ENCODE data around the gene EIF4E3. TPM values are rescaled to one million over a fixed set of nuclear protein-coding genes. Genes with fewer than 3 reads are reported as not detected.

The EIF4E3 gene
- total RNA-seq (2014; rRNA removed) (2.2 and 2.5 TPM in 2 replicates), Bru-seq, nascent RNA (percentile 45 among the genes with signal in this experiment), BruChase-seq, experiment 1, labeled RNA remaining after a 6-hour chase (percentile 56 among the genes with signal in this experiment), BruChase-seq, experiment 2, labeled RNA remaining after a 2-hour chase (percentile 57 among the genes with signal in this experiment)
- long read RNA-seq, full-length matches to known transcripts: 33 of 41 reads
- long read RNA-seq, partial matches to known transcripts: 0 of 41 reads
- long read RNA-seq, other reads (novel, unspliced or antisense): 8 of 41 reads

GRCh38 chr3:71725271-71725991 is at the start of gene EIF4E3:
Gene EIF4E3, minus strand, starts transcription at chr3:71725402. Its CDS starts 35 bp downstream, at chr3:71725367.
- H3K9ac ChIP-seq (ENCODE audit: low read length): peak within 1 kb of the TSS; percentile 39; the same call in 1 of the 2 replicates
- ChIA-PET POLR2A (ENCODE audit: unreplicated experiment) (no interaction called here), CTCF (interaction anchor here (1.1 kb wide), 1 partner anchor 15 kb away, joined by 6 read pairs; no protein-coding TSS in a partner anchor)
- H3F3A ChIP-seq (ENCODE audit: low read length, unreplicated experiment): no peaks in the 10 kb centered on the region
- H3K4me1 ChIP-seq (ENCODE audit: insufficient read depth, low read length): peaks cover 9% of the 10 kb centered on the region
- no peak within 1 kb of the TSS for H3K27ac ChIP-seq (ENCODE audit: low read length)
- H3K4me3 ChIP-seq (ENCODE audit: low read length): peak within 1 kb of the TSS; percentile 82
- no peaks in the 10 kb centered on the region; the same call in 1 of the 2 replicates for H3K27me3 ChIP-seq (ENCODE audit: low read length)
- ATAC-seq (peak; percentile 61), DNase-seq (peak; percentile 35)
- no peaks in the 10 kb centered on the region for H3K9me2 ChIP-seq (replicated peaks; ENCODE audit: low read length)
- no peaks in the 10 kb centered on the region for H3K36me3 ChIP-seq (ENCODE audit: low read depth, low read length)
- H3K9me3 ChIP-seq (ENCODE audit: low read length): no peaks in the 10 kb centered on the region
- H4K20me1 ChIP-seq (ENCODE audit: low read length): no peaks in the 10 kb centered on the region
- H3K4me2 ChIP-seq (ENCODE audit: low read length): peak within 1 kb of the TSS; percentile 96
- intact Hi-C loops (cut with micrococcal nuclease): loop anchor here (5.0 kb wide), 2 partner anchors 132 to 1097 kb away; no protein-coding TSS in a partner anchor
- no peaks in the 10 kb centered on the region for H3K79me2 ChIP-seq (ENCODE audit: low read length)
- TF ChIP-seq CTCF (conservative IDR thresholded peaks at IDR 0.05; ENCODE audit: low read depth, low read length) (no peak), EZH2phosphoT487 (IDR thresholded peaks at IDR 0.05; ENCODE audit: borderline replicate concordance, low read length) (no peak), EZH2 (IDR thresholded peaks at IDR 0.05; ENCODE audit: low read length, unreplicated experiment) (no peak)
- BruUV-seq (replicated peaks): no TSS peak
- H2AFZ ChIP-seq (ENCODE audit: low read length): peak within 1 kb of the TSS; percentile 98

- Histone ChIP-seq H3K9me3 (ENCODE audit: low read length) (no peaks in the 10 kb centered on the region), H3K27ac (ENCODE audit: low read length) (no peak overlapping the region), H3K9ac (ENCODE audit: low read length) (no peak overlapping the region), H3K27me3 (ENCODE audit: low read length) (peaks cover 78% of the 10 kb centered on the region), H3K4me2 (ENCODE audit: low read length) (no peak overlapping the region), H3K79me2 (ENCODE audit: low read length) (no peaks in the 10 kb centered on the region), H3K36me3 (ENCODE audit: low read depth, low read length) (no peaks in the 10 kb centered on the region), H3K4me3 (ENCODE audit: low read length) (no peak overlapping the region), H4K20me1 (ENCODE audit: low read length) (no peaks in the 10 kb centered on the region), H3K4me1 (ENCODE audit: insufficient read depth, low read length) (no peaks in the 10 kb centered on the region), H3K9me2 (replicated peaks; ENCODE audit: low read length) (no peaks in the 10 kb centered on the region), H3F3A (ENCODE audit: low read length, unreplicated experiment) (no peaks in the 10 kb centered on the region), H2AFZ (ENCODE audit: low read length) (no peak overlapping the region)
- no TSS peak for BruUV-seq (replicated peaks)
- intact Hi-C loops (cut with micrococcal nuclease): no loop called here
- no peak for TF ChIP-seq EZH2 (IDR thresholded peaks at IDR 0.05; ENCODE audit: low read length, unreplicated experiment)
- ATAC-seq (no peak), DNase-seq (no peak)
- ChIA-PET CTCF (no interaction called here), POLR2A (ENCODE audit: unreplicated experiment) (interaction anchor here (0.6 kb wide), 1 partner anchor 234 kb away, joined by 5 read pairs; no protein-coding TSS in a partner anchor)
Measured at GRCh38 chr3:71771884-71772283, 46.7 kb upstream of the EIF4E3 start.

- H2AFZ ChIP-seq (ENCODE audit: low read length): no peak overlapping the region
- H3K4me2 ChIP-seq (ENCODE audit: low read length): no peak overlapping the region
- H3F3A ChIP-seq (ENCODE audit: low read length, unreplicated experiment): no peaks in the 10 kb centered on the region
- ATAC-seq (no peak), DNase-seq (no peak)
- H3K36me3 ChIP-seq (ENCODE audit: low read depth, low read length): no peaks in the 10 kb centered on the region
- H3K27me3 ChIP-seq (ENCODE audit: low read length): peaks cover 72% of the 10 kb centered on the region
- CTCF ChIA-PET: no interaction called here
- no peak overlapping the region for H3K9ac ChIP-seq (ENCODE audit: low read length)
- no peak overlapping the region for H3K27ac ChIP-seq (ENCODE audit: low read length)
- no peaks in the 10 kb centered on the region for H3K9me3 ChIP-seq (ENCODE audit: low read length)
- H3K4me1 ChIP-seq (ENCODE audit: insufficient read depth, low read length): no peaks in the 10 kb centered on the region
- H4K20me1 ChIP-seq (ENCODE audit: low read length): no peaks in the 10 kb centered on the region
- BruUV-seq (replicated peaks): no TSS peak
- TF ChIP-seq CTCF (conservative IDR thresholded peaks at IDR 0.05; ENCODE audit: low read depth, low read length) (no peak), EZH2phosphoT487 (IDR thresholded peaks at IDR 0.05; ENCODE audit: borderline replicate concordance, low read length) (no peak), EZH2 (IDR thresholded peaks at IDR 0.05; ENCODE audit: low read length, unreplicated experiment) (no peak)
- H3K4me3 ChIP-seq (ENCODE audit: low read length): no peak overlapping the region
- no peaks in the 10 kb centered on the region for H3K79me2 ChIP-seq (ENCODE audit: low read length)
- POLR2A ChIA-PET (ENCODE audit: unreplicated experiment): interaction anchor here (0.7 kb wide), 1 partner anchor 819 kb away, joined by 3 read pairs; no protein-coding TSS in a partner anchor
- intact Hi-C loops (cut with micrococcal nuclease): no loop called here
- no peaks in the 10 kb centered on the region for H3K9me2 ChIP-seq (replicated peaks; ENCODE audit: low read length)
Measured at GRCh38 chr3:71771126-71771525, 45.9 kb upstream of the EIF4E3 start.
